Tibial artery (tissue), 4 donors: Measurements from ENCODE around the gene DUS2.

Source experiments
- DNase-seq, 2 donors: peaks; one replicate each; pipeline ENCODE4 v3.0.0-alpha.2; 2019
- H3K27ac ChIP-seq, 2 donors: fragments of 200-600 bp; sonication (generic) in 1 of 2; 1 replicate in 1 of 2; 2 replicates in 1 of 2; pipeline ENCODE4 v1.5.1; 2018 to 2019; ENCODE audit warnings: mild to moderate bottlenecking in 1 of 2
- H3K27me3 ChIP-seq, 2 donors: fragments of 200-600 bp; sonication (generic) in 1 of 2; one replicate each; pipeline versions ENCODE4 v1.5.1 to v1.6.0; 2016 to 2019
- H3K36me3 ChIP-seq, 3 donors: fragments of 200-600 bp; sonication (generic) in 2 of 3; one replicate each; pipeline ENCODE4 v1.5.1; 2016 to 2019; ENCODE audit warnings: mild to moderate bottlenecking in 2 of 3
- H3K4me1 ChIP-seq, 4 donors: fragments of 200-600 bp; sonication (generic) in 2 of 4; 1 replicate in 3 of 4; 2 replicates in 1 of 4; pipeline ENCODE4 v1.5.1; 2016 to 2019
- H3K4me3 ChIP-seq, 2 donors: fragments of 200-600 bp; sonication (generic) in 1 of 2; 1 replicate in 1 of 2; 2 replicates in 1 of 2; pipeline ENCODE4 v1.5.1; 2018 to 2019; ENCODE audit warnings: mild to moderate bottlenecking in 2 of 2
- H3K9me3 ChIP-seq, 3 donors: fragments of 200-600 bp; sonication (generic) in 1 of 3; one replicate each; pipeline ENCODE4 v1.5.1; 2016 to 2019
- CTCF ChIP-seq, 2 experiments: fragments of 200-600 bp in 1 of 2; fragments of 450-650 bp in 1 of 2; IDR thresholded peaks; one replicate each; pipeline ENCODE4 v1.5.1; 2017 to 2019; ENCODE audit warnings: antibody characterized with exemption in 2 of 2, mild to moderate bottlenecking in 1 of 2, moderate library complexity in 1 of 2
- intact Hi-C: fragments of 100-400 bp; cut with DNase I; formaldehyde crosslinking; loops from one replicate; pipeline ENCODE4 v1.15.0; 2023; ENCODE audit warnings: low total_unique reads

The DUS2 gene

GRCh38 chr16:68031951-68032350 lies 8.9 kb downstream of the DUS2 start:
- H3K27ac ChIP-seq = no peak overlapping the region
- intact Hi-C loops = no loop called here
- peaks cover 0 to 37% (median 7%) of the 10 kb centered on the region in 3 donors for H3K36me3 ChIP-seq

GRCh38 chr16:68033101-68033500 lies 10.0 kb downstream of the DUS2 start:
- intact Hi-C loops = no loop called here
- H3K27me3 ChIP-seq = no peaks in the 10 kb centered on the region
- no peak for DNase-seq
- no peak overlapping the region for H3K4me3 ChIP-seq
- H3K36me3 ChIP-seq = peaks cover 2 to 31% (median 4%) of the 10 kb centered on the region in 3 donors
- no peak overlapping the region for H3K27ac ChIP-seq
- TF ChIP-seq CTCF (IDR thresholded peaks at IDR 0.05) = no peak
- H3K9me3 ChIP-seq = no peaks in the 10 kb centered on the region
- H3K4me1 ChIP-seq = no peaks in the 10 kb centered on the region

More at GRCh38 chr16:68031951-68032350, 8.9 kb downstream of the DUS2 start:
- Histone ChIP-seq H3K4me3 (no peak overlapping the region), H3K4me1 (no peaks in the 10 kb centered on the region), H3K27me3 (no peaks in the 10 kb centered on the region), H3K9me3 (no peaks in the 10 kb centered on the region)
- DNase-seq = no peak
- TF ChIP-seq CTCF (IDR thresholded peaks at IDR 0.05) = no peak

GRCh38 chr16:68035227-68035626 lies 12.1 kb downstream of the DUS2 start:
- H3K9me3 ChIP-seq = no peaks in the 10 kb centered on the region
- TF ChIP-seq CTCF (IDR thresholded peaks at IDR 0.05) = no peak
- H3K4me3 ChIP-seq = no peak overlapping the region
- no peak overlapping the region for H3K27ac ChIP-seq
- intact Hi-C loops = no loop called here
- H3K4me1 ChIP-seq = no peaks in the 10 kb centered on the region
- H3K27me3 ChIP-seq = no peaks in the 10 kb centered on the region
- H3K36me3 ChIP-seq = peaks cover 4 to 31% (median 7%) of the 10 kb centered on the region in 3 donors
- no peak for DNase-seq

GRCh38 chr16:68037841-68038597 lies 14.9 kb downstream of the DUS2 start:
- no peaks in the 10 kb centered on the region for H3K27me3 ChIP-seq
- H3K9me3 ChIP-seq = no peaks in the 10 kb centered on the region
- no peak overlapping the region for H3K27ac ChIP-seq
- no peak for TF ChIP-seq CTCF (IDR thresholded peaks at IDR 0.05)
- H3K4me1 ChIP-seq = no peaks in the 10 kb centered on the region
- intact Hi-C loops = no loop called here
- DNase-seq = no peak
- H3K36me3 ChIP-seq = peaks cover 4 to 18% (median 7%) of the 10 kb centered on the region in 3 donors
- no peak overlapping the region for H3K4me3 ChIP-seq

DNA sequence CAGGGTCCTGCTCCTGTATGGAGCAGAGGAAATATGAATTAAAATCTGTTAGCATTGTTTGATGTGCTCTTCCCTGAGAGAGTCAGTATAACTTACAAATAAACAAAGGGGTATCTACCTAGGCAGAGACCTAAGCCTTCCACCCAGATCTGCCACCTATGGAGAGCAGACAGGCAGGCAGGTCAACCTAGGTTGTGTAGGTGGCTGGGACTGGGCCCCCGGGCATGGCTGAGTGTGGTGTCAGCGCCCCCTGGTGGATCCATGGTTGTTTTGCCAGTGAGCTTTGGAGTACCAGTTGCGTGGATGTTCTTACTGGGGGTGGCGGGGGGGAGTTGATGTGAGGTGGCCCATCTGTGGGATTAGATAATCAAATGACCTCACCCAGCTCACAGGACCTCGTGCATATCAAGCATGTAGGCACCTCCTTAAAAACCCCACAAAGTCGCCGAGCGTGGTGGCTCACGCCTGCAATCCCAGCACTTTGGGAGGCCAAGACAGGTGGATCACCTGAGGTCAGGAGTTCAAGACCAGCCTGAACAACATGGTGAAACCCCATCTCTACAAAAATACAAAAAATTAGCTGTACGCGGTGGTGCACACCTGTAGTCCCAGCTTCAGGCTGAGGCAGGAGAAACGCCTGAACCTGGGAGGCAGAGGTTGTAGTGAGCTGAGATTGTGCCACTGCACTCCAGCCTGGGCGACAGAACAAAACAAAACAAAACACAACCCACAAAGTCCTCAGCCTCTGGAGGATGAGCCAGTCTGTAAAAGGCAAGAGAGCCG lies 17.6 kb downstream of the DUS2 start:
- no peaks in the 10 kb centered on the region for H3K4me1 ChIP-seq
- no peaks in the 10 kb centered on the region for H3K9me3 ChIP-seq
- intact Hi-C loops = loop anchor here (5.0 kb wide), 3 partner anchors 48 to 223 kb away; partner anchors contain the start of gene NRN1L
- H3K36me3 ChIP-seq = peaks cover 4 to 18% (median 7%) of the 10 kb centered on the region in 3 donors
- peak; percentile 79 to 82 for TF ChIP-seq CTCF (IDR thresholded peaks at IDR 0.05)
- H3K27ac ChIP-seq = no peak overlapping the region
- no peak overlapping the region for H3K4me3 ChIP-seq
- DNase-seq = peak; percentile 77 to 85
- no peaks in the 10 kb centered on the region for H3K27me3 ChIP-seq
